Endothelial cell of umbilical vein (primary cell): ENCODE data around the gene GPR68. TPM values are rescaled to one million over a fixed set of nuclear protein-coding genes. Genes with fewer than 3 reads are reported as not detected.

Experiments
- BruUV-seq: library from RNA; stranded (reverse); fragments of 400-500 nt; replicated peaks from 2 replicates; lab custom pipeline; 2021; lab: Mats Ljungman, UMichigan
- CTCF ChIA-PET: fragments of 300-600, 350-600 bp; sonication (Branson Sonifier 250); formaldehyde crosslinking; loops from one replicate; lab custom pipeline; 2021; ENCODE audit warnings: antibody characterized with exemption, inconsistent platforms; lab: Charles Lee
- POLR2A ChIA-PET: fragments of 300-600, 350-600 bp; sonication (Branson Sonifier 250); formaldehyde crosslinking; loops from one replicate; lab custom pipeline; 2021; ENCODE audit warnings: antibody characterized with exemption, inconsistent platforms; lab: Charles Lee
- DNase-seq: peaks from one replicate; pipeline ENCODE4 v3.0.0-alpha.2; 2011; ENCODE audit warnings: low read depth, low spot score
- FAIRE-seq: peaks from 2 replicates; lab custom pipeline; 2011; peaks lifted over from hg19 to GRCh38; lab: Jason Lieb, UNC
- H2AFZ ChIP-seq: 2 replicates; pipeline ENCODE4 v1.6.0; 2012; ENCODE audit warnings: low read depth, low read length, control low read depth, inconsistent platforms
- H3K27ac ChIP-seq: 2 replicates; pipeline ENCODE4 v1.5.1; 2011; ENCODE audit warnings: low read depth, mild to moderate bottlenecking, control low read depth, low read length, moderate library complexity; ENCODE audit not compliant: insufficient read depth
- H3K27me3 ChIP-seq, 2 experiments: 2 replicates each; pipeline versions ENCODE4 v1.6.0 to v1.6.1; 2011; ENCODE audit warnings: low read length in 2 of 2, mixed read lengths in 1 of 2; ENCODE audit not compliant: control insufficient read depth in 2 of 2, insufficient read depth in 2 of 2
- H3K36me3 ChIP-seq, 2 experiments: 2 replicates in 1 of 2; 3 replicates in 1 of 2; pipeline ENCODE4 v1.5.1; 2011; ENCODE audit warnings: low read length in 2 of 2, mild to moderate bottlenecking in 1 of 2, moderate library complexity in 1 of 2; ENCODE audit not compliant: control insufficient read depth in 2 of 2, insufficient read depth in 2 of 2; ENCODE audit errors: extremely low read depth in 1 of 2
- H3K4me1 ChIP-seq: 3 replicates; pipeline ENCODE4 v1.5.1; 2011; ENCODE audit warnings: mild to moderate bottlenecking, low read length; ENCODE audit not compliant: control insufficient read depth, insufficient read depth; ENCODE audit errors: extremely low read depth
- H3K4me2 ChIP-seq: 2 replicates; pipeline ENCODE4 v1.6.1; 2011; ENCODE audit warnings: low read length, control low read depth, mixed read lengths; ENCODE audit not compliant: insufficient read depth
- H3K4me3 ChIP-seq, 3 experiments: fragments of 200-600 bp in 1 of 3; sonication (generic), shearing (Covaris generic) in 1 of 3; replicated peaks in 1 of 3; 2 replicates each; pipeline ENCODE4 v1.5.1; 2011 to 2016; ENCODE audit warnings: control low read depth in 3 of 3, low read length in 3 of 3, mild to moderate bottlenecking in 2 of 3, inconsistent platforms in 1 of 3, low read depth in 1 of 3, moderate library complexity in 1 of 3; ENCODE audit not compliant: insufficient read depth in 1 of 3
- H3K79me2 ChIP-seq: 2 replicates; pipeline ENCODE4 v1.6.0; 2012; ENCODE audit warnings: low read length, inconsistent platforms; ENCODE audit not compliant: control insufficient read depth, insufficient read depth
- H3K9ac ChIP-seq: replicated peaks from 2 replicates; pipeline ENCODE3; 2011; ENCODE audit warnings: low read length, control low read depth; ENCODE audit not compliant: insufficient read depth; ENCODE audit errors: extremely low read depth
- H3K9me1 ChIP-seq: replicated peaks from 3 replicates; pipeline ENCODE4 v1.6.0; 2011; ENCODE audit warnings: mild to moderate bottlenecking, low read length; ENCODE audit not compliant: control insufficient read depth, insufficient read depth; ENCODE audit errors: extremely low read depth
- H3K9me3 ChIP-seq: replicated peaks from 2 replicates; pipeline ENCODE4 v1.5.1; 2012; ENCODE audit warnings: low read length, inconsistent platforms; ENCODE audit not compliant: control insufficient read depth, insufficient read depth
- H4K20me1 ChIP-seq: replicated peaks from 2 replicates; pipeline ENCODE3; 2011; ENCODE audit warnings: mild to moderate bottlenecking, low read length; ENCODE audit not compliant: control insufficient read depth, insufficient read depth; ENCODE audit errors: extremely low read depth
- EZH2 ChIP-seq: IDR thresholded peaks from 2 replicates; pipeline ENCODE4 v1.6.1; 2012; ENCODE audit warnings: borderline replicate concordance, low read depth, mild to moderate bottlenecking, moderate library complexity, low read length, inconsistent platforms; ENCODE audit not compliant: severe bottlenecking
- JUN ChIP-seq: IDR thresholded peaks from 2 replicates; pipeline ENCODE4 v1.6.1; 2011; ENCODE audit warnings: borderline replicate concordance, low read depth; ENCODE audit not compliant: insufficient read length, insufficient read depth
- MYC ChIP-seq: IDR thresholded peaks from one replicate; pipeline ENCODE4 v1.6.1; 2011; ENCODE audit warnings: mild to moderate bottlenecking, low read depth, low read length
- POLR2A ChIP-seq: IDR thresholded peaks from 2 replicates; pipeline ENCODE4 v1.6.1; 2012; ENCODE audit warnings: low read depth, mild to moderate bottlenecking, control low read depth, low read length
- dilution Hi-C: fragments of 300-500 bp; cut with MboI; formaldehyde crosslinking; loops from one replicate; pipeline ENCODE4 v1.15.0; 2019; ENCODE audit warnings: low sequenced_read_pairs; ENCODE audit not compliant: extremely low pct_ligation_motif_present
- intact Hi-C: fragments of 100-400 bp; cut with micrococcal nuclease; formaldehyde crosslinking; loops from one replicate; pipeline ENCODE4 v1.10.0; 2022
- polyA plus RNA-seq, 4 experiments: library from polyadenylated mRNA; depleted of rRNA in 3 of 4; stranded (reverse) in 3 of 4; unstranded in 1 of 4; fragments of >200 nt; gene quantifications; 2 replicates each; pipeline versions ENCODE4 v1.2.1 to v1.2.3, GENCODE V29; 2011 to 2012; ENCODE audit warnings: missing spikeins in 1 of 4
- total RNA-seq: library from RNA; stranded (reverse); gene quantifications from 2 replicates; pipeline ENCODE4 v1.2.3, GENCODE V29; 2021
- TF ChIP-seq, protein P1 (sequence below): IDR thresholded peaks from 2 replicates; pipeline ENCODE4 v1.6.1; 2011; ENCODE audit not compliant: insufficient read depth, insufficient read length
- TF ChIP-seq, protein P2 (sequence below), 2 donors: IDR thresholded peaks; 1 replicate in 1 of 2; 2 replicates in 1 of 2; pipeline ENCODE4 v1.5.1; 2011; ENCODE audit warnings: low read length in 2 of 2, mild to moderate bottlenecking in 2 of 2, moderate library complexity in 2 of 2, control low read depth in 1 of 2, inconsistent platforms in 1 of 2, low read depth in 1 of 2; ENCODE audit not compliant: insufficient read depth in 1 of 2; ENCODE audit errors: extremely low read depth in 1 of 2

The GPR68 gene
- total and polyA plus RNA-seq, 2 donors (not counting 3 experiments of a cell fraction or from before 2014, with no cell fraction given) = 0.24 to 0.36 TPM

DNA sequence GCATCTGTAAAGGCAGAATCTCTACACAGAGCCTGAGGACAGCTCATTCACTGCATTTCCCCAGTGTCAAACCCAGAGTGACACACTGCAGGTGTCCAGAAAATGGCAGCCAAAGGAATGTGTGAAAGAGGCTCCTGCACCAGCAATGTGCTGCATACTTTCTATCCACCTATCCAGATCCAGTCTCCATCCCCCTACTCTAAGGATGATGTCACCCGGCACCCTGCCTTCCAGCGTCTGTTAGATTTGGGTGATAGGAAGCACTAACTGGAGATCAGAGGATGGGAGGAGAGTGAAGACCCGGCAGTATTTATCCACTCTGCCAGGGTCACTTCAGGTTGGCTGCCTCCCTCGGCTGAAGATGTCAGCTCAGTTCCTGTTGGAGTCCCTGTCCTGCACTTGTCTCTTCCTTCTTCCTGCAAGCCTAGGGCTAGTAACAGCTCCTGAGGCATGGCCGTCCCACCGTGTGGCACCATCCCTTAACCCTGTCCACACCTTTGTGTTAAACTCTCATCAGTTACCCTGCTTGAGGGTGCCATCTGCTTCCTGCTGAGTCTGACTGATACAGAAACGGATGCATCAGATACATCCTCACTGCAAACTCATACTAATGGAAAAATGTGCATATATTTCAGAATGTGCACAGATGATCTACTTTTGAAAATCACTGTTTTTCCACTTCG is 13.0 kb upstream of the GPR68 start:
- CTCF ChIA-PET = interaction anchor here (1.1 to 3.7 kb wide), 6 partner anchors 12 to 80 kb away, joined by 3 to 16 read pairs (median 4); no protein-coding TSS in a partner anchor
- no peak for TF ChIP-seq POLR2A
- TF ChIP-seq, protein P1, sequence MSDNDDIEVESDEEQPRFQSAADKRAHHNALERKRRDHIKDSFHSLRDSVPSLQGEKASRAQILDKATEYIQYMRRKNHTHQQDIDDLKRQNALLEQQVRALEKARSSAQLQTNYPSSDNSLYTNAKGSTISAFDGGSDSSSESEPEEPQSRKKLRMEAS = no peak
- TF ChIP-seq, protein P2, sequence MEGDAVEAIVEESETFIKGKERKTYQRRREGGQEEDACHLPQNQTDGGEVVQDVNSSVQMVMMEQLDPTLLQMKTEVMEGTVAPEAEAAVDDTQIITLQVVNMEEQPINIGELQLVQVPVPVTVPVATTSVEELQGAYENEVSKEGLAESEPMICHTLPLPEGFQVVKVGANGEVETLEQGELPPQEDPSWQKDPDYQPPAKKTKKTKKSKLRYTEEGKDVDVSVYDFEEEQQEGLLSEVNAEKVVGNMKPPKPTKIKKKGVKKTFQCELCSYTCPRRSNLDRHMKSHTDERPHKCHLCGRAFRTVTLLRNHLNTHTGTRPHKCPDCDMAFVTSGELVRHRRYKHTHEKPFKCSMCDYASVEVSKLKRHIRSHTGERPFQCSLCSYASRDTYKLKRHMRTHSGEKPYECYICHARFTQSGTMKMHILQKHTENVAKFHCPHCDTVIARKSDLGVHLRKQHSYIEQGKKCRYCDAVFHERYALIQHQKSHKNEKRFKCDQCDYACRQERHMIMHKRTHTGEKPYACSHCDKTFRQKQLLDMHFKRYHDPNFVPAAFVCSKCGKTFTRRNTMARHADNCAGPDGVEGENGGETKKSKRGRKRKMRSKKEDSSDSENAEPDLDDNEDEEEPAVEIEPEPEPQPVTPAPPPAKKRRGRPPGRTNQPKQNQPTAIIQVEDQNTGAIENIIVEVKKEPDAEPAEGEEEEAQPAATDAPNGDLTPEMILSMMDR (IDR thresholded peaks at IDR 0.05; ENCODE audit: extremely low read depth in 1 of 2, insufficient read depth in 1 of 2, low read depth in 1 of 2, low read length in 2 of 2) = no peak
- TF ChIP-seq EZH2 = no peak
- TF ChIP-seq JUN = no peak
- no peak for TF ChIP-seq MYC
- POLR2A ChIA-PET = interaction anchor here (0.6 kb wide), 3 partner anchors 9 to 108 kb away, joined by 3 to 8 read pairs (median 7); no protein-coding TSS in a partner anchor
- no peaks in the 10 kb centered on the region for H3K9me3 ChIP-seq
- DNase-seq = no peak
- BruUV-seq = no TSS peak
- no peak overlapping the region for H3K9ac ChIP-seq
- FAIRE-seq = peak; percentile 15
- H3K4me3 ChIP-seq = no peak overlapping the region
- peaks cover 7% of the 10 kb centered on the region for H3K4me1 ChIP-seq
- no peaks in the 10 kb centered on the region for H3K9me1 ChIP-seq
- intact Hi-C loops = no loop called here
- no peak overlapping the region for H3K4me2 ChIP-seq
- H4K20me1 ChIP-seq = no peaks in the 10 kb centered on the region
- H2AFZ ChIP-seq = no peak overlapping the region
- no peaks in the 10 kb centered on the region for H3K36me3 ChIP-seq
- dilution Hi-C loops = no loop called here
- no peak overlapping the region for H3K27ac ChIP-seq
- no peaks in the 10 kb centered on the region for H3K79me2 ChIP-seq
- no peaks in the 10 kb centered on the region for H3K27me3 ChIP-seq
